ENCODE results near the gene SON.
"Not testable (repeated sequence)": the region's sequence is repeated elsewhere in the genome, so short reads cannot be mapped to it uniquely, and the experiment has no call there.

Gene SON

DNA sequence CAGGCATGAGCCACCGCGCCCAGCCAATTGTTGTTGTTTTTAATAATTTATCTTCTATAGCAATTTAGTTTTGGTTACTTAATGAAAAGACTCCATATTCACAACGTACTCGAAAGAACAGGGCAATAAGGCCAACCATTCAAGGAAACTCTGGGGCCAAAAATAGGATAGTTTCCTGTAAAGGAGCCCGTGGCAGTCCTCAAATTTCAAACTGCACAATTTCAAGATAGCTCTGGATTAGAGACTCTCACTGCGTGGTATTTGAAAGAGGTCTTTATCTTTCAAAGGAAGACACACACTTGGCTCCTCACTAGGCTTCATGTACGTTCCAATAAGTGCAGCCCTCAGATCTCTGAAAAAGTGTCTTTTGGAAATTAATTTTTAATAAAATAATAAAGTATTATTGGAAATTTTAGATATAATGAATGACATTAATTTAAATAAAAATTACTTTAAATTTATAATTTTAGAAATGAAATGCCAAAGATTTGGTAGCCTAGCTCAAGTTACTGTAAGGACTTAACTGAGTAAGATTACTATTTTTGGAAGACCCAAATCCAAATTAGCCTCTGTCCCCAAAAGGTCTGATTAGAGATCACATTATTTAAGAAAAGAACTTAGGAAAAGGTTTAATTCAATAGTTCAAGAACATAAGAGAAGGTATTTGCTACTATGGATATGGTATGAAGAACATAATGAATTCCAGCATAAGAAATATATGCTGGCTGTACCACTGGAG lies 68.3 kb downstream of the SON start:
- no peak overlapping the region for H3K4me3 ChIP-seq (replicated peaks; ENCODE audit: low read depth, low read length)
- no peak for DNase-seq (ENCODE audit: low read depth)
- TF ChIP-seq, protein P1, sequence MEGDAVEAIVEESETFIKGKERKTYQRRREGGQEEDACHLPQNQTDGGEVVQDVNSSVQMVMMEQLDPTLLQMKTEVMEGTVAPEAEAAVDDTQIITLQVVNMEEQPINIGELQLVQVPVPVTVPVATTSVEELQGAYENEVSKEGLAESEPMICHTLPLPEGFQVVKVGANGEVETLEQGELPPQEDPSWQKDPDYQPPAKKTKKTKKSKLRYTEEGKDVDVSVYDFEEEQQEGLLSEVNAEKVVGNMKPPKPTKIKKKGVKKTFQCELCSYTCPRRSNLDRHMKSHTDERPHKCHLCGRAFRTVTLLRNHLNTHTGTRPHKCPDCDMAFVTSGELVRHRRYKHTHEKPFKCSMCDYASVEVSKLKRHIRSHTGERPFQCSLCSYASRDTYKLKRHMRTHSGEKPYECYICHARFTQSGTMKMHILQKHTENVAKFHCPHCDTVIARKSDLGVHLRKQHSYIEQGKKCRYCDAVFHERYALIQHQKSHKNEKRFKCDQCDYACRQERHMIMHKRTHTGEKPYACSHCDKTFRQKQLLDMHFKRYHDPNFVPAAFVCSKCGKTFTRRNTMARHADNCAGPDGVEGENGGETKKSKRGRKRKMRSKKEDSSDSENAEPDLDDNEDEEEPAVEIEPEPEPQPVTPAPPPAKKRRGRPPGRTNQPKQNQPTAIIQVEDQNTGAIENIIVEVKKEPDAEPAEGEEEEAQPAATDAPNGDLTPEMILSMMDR (IDR thresholded peaks at IDR 0.05; ENCODE audit: low read length, missing control alignments): no peak

DNA sequence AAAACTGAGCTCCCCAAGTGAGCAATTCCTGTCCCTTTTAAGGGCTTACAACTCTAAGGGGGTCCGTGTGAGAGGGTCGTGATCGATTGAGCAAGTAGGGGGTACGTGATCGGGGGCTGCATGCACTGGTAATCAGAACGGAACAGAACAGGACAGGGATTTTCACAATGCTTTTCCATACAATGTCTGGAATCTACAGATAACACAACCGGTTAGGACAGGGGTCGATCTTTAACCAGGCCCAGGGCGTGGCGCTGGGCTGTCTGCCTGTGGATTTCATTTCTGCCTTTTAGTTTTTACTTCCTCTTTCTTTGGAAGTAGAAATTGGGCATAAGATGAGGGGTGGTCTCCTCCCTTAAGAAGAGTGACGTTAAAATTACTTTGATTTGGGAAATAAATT lies 74.7 kb downstream of the SON start:
- not testable (repeated sequence) for H3K4me3 ChIP-seq (replicated peaks; ENCODE audit: low read depth, low read length); DNase-seq (ENCODE audit: low read depth)

DNA sequence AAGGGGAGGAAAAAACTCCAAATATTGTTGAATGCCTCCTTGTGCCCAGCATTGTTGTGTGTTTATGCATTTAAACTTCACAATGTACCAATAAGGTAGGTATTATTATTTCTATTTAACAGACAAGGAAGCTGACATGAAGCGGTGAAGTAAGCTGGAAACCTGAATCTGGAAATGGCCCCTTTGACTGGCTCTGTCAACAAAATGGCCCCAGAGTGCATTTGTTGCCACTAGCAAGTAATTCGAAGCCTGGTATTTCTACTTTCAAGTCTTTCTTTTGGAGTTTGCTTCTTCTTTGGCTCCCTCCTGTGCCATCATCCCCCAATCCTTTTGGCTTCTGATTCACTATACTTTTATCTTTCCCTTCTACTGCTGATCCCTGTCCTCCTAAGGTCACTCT lies 75.6 kb downstream of the SON start:
- TF ChIP-seq, protein P1 (IDR thresholded peaks at IDR 0.05; ENCODE audit: low read length, missing control alignments): no peak
- no peak overlapping the region for H3K4me3 ChIP-seq (replicated peaks; ENCODE audit: low read depth, low read length)
- no peak for DNase-seq (ENCODE audit: low read depth)

DNA sequence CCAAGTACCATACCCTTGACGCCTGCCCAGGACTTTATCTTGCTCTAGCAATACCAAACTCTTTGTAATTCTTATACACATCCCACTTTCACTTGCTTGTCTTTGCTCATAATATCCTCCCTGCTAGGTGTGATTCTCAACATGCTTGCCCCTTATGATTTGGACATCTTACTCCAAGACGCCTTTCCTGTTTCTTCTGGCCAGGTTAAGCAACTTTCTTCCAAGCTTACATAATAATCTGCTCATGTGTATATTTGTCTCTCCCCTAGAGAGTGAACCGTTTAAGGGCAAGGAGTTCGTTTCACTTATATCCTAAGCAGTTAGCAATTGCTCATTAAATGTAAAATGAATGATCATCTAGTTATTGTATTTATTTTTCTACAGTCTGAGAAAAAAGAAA lies 76.9 kb downstream of the SON start:
- no peak overlapping the region for H3K4me3 ChIP-seq (replicated peaks; ENCODE audit: low read depth, low read length)
- no peak for DNase-seq (ENCODE audit: low read depth)
- TF ChIP-seq, protein P1 (IDR thresholded peaks at IDR 0.05; ENCODE audit: low read length, missing control alignments): no peak

DNA sequence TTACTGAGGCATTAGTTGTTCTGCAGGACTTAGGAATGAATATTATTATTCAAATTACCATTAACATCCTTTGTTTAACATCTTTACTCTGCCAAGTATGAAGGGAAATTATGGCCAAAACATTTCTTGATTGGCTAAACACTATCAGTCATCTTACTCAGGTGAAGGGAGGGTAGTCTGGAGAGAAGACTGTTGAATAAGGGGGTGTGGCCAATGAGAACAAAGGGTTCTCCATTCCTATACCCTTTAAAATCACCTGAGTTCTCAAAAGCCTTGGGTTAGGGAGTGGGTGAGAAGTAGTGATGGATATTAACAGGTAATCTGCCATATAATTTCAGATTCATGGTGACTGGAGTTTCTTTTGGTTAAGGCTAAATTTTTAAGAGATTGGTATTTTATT lies 79.4 kb downstream of the SON start:
- H3K4me3 ChIP-seq (replicated peaks; ENCODE audit: low read depth, low read length): no peak overlapping the region
- DNase-seq (ENCODE audit: low read depth): no peak
- TF ChIP-seq, protein P1 (IDR thresholded peaks at IDR 0.05; ENCODE audit: low read length, missing control alignments): no peak

DNA sequence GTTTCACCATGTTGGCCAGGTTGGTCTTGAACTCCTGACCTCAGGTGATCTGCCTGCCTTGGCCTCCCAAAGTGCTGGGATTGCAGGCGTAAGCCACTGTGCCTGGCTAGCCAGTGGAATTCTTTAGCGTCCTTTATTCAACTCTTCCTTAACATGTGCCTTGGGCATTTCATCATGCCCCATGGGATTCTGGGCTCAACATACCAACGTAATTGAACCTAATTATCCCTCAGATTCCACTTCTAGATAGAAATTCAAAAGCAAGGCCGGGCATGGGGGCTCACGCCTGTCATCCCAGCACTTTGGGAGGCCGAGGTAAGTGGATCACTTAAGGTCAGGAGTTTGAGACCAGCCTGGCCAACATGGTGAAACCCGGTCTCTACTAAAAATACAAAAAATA lies 83.3 kb downstream of the SON start:
- H3K4me3 ChIP-seq (replicated peaks; ENCODE audit: low read depth, low read length); DNase-seq (ENCODE audit: low read depth): not testable (repeated sequence)
